Measurements from ENCODE around the gene NCLN.
A peak's percentile ranks its signal among the peaks of the same experiment; 100 is the strongest.
"Not testable (repeated sequence)": the region's sequence is repeated elsewhere in the genome, so short reads cannot be mapped to it uniquely, and the experiment has no call there.

NCLN gene

DNA sequence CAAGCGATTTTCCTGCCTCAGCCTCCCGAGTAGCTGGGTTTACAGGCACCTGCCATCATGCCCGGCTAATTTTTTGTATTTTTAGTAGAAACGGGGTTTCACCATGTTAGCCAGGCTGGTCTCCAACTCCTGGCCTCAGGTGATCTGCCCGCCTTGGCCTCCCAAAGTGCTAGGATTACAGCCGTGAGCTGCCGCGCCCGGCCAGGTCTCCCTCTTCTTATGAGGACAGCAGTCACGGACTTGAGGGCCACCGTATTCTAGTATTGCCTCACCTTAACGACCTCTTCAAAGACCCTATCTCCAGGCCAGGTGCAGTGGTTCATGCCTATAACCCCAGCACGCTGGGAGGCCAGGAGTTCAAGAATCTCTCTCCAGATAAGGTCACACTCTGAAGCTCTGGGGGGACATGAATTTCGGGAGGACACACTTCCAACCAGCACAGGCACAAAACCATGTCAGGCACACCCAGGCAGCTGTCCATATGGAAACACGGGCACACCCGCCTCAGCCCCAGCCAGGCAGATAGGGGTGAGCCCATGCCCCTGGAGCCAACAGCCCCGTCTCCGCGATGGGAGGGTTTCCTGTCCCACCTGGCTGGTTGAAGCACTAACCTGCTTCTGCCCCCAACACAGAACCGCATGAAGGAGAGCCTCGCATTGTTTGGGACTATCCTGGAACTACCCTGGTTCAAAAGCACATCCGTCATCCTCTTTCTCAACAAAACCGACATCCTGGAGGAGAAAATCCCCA is 28.5 kb upstream of the NCLN start:
- DNase-seq, result no peak

DNA sequence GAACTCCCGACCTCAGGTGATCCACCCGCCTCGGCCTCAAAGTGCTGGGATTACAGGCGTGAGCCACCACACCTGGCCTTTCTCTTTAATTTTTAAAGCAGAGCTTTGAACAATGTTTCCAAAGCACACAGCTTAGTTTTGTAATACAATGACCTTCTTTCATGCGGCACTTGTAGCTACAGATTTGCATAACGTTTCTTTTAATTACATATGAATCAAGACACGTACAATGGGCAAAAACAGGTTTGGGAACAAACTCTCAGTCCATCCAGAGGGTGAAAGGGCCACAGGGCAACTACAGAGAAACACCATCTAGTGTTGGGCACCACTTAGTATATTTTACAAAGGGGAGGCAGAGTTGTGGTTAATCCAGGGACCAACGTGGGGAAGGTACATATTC is 26.2 kb upstream of the NCLN start:
- DNase-seq, result no peak

DNA sequence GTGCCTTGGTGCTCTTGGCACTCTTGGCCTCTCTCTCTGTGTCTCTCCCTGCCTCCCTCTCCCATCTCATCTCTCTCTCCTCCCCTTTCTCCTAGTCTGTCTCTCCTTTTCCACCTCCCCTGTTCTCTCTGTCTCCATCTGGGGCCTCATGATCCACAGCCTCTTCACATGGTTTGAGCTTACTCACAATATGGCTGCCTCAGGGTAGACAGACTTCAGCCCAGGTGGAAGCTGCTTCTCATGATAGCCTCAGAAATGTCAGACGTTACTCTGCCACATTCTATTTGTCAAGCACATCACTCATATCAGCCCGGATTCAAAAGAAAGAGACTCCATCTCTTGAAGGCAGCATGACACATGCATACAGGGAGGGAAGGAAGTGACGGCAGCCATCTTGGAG is 25.5 kb upstream of the NCLN start:
- DNase-seq, result no peak

DNA sequence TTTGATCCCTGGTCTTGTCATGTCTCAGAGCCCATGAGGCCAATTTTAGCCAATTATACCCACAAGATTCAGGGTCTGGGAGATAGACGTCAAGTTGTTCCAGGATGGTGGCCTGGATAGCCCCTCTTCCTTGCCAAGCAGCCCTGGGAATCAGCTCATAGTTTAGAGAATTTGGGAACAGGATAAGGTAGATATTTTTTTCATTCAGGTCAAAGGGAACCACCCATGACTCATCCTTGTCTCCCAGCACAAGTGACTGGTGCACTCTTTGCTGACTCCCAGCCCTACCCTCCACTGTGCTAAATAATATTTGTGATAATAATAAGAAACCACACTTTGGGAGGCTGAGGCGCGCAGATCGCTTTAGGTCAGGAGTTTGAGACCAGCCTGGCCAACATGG is 24.3 kb upstream of the NCLN start:
- DNase-seq, result no peak

DNA sequence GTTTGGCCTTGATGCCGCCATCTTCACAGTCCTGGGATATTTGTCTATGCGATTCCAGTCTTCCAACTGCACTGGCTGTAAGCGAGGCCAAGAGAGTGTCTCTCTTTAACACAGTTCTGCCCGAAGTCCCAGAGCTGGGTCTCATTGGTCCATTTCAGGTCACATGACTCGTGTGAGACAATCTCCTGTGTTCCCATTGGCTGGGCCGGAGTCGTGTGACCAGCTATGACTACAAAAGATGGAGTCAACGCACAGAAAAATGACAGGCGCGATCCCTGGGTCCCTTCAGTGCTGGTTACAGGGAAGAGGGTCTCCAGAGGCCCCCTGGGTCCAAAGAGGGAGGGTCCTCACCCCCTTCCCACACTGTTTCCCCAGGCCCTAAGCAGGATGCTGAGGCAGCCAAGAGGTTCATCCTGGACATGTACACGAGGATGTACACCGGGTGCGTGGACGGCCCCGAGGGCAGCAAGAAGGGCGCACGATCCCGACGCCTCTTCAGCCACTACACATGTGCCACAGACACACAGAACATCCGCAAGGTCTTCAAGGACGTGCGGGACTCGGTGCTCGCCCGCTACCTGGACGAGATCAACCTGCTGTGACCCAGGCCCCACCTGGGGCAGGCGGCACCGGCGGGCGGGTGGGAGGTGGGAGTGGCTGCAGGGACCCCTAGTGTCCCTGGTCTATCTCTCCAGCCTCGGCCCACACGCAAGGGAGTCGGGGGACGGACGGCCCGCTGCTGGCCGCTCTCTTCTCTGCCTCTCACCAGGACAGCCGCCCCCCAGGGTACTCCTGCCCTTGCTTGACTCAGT is 23.1 kb upstream of the NCLN start:
- no peak for DNase-seq

DNA sequence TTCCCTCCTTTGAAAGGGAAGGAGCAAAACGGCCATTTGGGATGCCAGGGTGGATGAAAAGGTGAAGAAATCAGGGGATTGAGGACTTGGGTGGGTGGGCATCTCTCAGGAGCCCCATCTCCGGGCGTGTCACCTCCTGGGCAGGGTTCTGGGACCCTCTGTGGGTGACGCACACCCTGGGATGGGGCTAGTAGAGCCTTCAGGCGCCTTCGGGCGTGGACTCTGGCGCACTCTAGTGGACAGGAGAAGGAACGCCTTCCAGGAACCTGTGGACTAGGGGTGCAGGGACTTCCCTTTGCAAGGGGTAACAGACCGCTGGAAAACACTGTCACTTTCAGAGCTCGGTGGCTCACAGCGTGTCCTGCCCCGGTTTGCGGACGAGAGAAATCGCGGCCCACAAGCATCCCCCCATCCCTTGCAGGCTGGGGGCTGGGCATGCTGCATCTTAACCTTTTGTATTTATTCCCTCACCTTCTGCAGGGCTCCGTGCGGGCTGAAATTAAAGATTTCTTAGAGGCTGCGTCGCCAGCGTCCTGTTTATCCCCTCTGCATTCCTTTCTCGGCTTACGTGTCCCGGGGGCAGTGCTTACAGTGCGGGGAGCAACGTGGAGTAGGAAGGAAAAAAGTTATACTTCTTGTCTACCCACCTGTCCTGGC is 22.4 kb upstream of the NCLN start:
- DNase-seq, result peak; percentile 80

DNA sequence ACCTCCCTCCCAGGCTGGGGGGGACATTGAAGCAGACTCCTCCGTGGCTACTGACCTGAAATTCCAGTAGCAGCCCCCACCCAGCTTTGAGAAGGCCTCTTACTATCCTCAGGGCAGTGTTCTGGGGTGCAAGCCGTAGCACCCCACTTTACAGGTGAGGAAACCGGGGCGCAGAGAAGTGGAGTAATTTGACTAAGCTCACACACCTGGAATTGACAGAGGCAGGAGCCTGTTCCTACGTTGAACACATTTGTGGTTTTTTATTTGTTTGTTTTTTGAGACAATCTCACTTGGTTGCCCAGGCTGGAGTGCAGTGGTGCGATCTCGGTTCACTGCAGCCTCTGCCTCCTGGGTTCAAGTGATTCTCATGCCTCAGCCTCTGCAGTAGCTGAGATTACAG is 21.8 kb upstream of the NCLN start:
- no peak for DNase-seq

DNA sequence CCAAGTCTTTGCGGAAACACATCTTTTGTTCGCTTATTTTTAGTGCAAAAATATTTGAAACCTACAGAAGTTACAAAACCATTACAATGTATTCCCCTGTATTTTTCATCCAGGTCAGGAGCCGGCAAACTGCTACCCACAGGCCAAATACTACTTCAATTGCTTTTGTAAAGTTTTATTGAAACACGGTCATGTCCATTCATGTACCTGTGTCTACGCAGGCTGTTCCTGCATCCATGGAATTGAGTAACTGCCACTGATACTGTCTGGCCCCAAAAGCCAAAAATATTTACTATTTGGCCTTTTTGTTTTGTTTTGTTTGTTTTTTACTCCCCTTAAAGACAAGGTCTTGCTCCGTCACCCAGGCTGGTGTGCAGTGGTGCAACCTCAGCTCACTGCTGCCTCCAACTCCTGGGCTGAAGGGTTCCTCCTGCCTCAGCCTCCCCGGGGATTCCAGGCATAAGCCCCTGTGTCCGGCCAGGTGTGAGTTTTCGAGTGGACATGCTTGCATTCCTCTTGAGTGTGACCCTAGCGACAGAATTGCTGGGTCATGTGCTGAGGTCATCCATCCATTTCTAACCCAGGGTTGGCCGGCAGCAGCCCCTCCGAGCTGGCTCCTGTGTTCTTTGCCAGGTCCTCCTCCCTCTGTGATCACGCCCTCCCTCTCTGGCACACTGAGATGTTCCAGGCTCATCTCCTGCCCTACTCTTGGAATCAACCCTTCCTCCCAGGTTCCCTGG is 18.0 kb upstream of the NCLN start:
- DNase-seq, result no peak

DNA sequence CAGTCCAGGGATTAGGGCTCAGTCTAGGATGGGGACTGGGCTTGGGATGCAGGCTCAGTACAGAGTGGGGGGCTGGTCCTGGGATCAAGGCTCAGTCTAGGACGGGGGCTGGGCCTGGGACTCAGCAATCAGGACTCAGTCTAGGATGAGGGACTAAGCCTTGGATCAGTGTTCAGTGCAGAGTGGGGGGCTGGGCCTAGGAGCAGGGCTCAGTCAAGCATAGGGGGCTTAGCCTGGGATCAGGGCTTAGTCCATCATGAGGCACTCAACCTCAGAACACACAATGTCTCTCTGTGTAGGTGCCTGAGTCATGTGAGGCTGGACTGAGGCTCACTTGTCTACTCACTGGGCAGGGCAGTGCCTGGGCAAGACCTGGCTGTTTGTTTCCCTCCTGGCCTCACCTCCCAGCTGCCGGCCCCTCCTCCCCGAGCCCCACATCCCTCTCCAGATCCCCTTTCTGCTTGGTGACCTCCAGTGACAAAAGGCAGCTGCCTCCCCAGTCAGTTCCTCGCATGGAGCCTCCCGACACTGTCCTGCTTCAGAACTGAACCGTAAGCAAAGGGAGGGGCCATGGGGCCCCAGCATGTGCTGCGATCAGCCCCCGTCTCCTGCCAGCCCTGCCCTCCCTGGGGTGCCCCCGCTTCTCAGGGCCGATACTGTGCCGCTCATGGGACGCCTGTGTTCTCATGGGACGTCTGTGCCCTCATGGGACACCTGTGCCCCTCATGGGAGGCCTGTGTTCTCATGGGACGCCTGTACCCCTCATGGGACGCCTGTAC is 13.6 kb upstream of the NCLN start:
- DNase-seq, result no peak

DNA sequence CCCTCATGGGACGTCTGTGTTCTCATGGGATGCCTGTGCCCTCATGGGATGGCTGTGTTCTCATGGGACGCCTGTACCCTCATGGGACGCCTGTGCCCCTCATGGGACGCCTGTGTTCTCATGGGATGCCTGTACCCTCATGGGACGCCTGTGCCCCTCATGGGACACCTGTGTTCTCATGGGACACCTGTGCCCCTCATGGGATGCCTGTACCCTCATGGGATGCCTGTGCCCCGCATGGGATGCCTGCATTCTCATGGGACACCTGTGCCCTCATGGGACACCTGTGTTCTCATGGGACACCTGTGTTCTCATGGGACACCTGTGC is 13.1 kb upstream of the NCLN start:
- DNase-seq, result not testable (repeated sequence)

DNA sequence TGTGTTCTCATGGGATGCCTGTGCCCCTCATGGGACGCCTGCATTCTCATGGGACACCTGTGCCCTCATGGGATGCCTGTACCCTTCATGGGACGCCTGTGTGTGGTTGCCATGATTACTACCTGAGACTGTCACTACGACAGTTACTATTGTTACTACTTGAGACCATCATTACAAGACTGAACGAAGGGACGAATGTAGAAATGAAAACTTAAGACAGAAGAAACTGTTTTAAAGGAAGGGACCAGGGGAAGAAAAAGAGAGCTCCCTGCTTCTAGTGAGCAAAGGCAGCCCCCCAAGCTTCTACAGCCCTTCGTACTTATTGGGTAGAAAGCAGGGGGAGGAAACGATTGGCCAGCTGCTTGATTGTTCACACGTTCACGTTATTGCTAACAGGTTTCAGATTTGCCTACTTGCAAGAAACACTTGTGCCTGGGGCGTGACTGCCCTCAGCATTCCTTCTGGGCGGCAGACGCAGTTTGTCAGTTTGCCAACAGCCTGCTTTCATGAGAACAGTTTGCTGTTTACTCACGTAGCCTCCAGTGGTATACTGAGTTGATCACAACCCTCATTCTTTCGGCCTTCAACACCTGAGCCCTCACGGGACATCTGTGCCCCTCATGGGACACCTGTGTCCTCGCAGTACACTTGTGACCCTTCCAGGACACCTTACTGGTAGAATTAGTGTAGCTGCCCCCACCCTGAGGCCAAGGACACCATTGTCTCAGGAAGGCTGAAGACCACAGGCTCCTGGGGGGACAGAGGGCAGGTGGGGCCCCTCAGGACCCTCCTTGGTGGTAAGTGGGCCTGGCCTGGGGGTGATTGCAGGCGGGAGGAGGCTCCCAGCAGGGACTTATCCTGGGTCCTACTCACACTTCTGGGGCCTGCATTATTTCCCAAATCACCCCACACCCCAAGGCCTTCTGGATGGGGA is 9.7 kb upstream of the NCLN start:
- DNase-seq, result no peak

DNA sequence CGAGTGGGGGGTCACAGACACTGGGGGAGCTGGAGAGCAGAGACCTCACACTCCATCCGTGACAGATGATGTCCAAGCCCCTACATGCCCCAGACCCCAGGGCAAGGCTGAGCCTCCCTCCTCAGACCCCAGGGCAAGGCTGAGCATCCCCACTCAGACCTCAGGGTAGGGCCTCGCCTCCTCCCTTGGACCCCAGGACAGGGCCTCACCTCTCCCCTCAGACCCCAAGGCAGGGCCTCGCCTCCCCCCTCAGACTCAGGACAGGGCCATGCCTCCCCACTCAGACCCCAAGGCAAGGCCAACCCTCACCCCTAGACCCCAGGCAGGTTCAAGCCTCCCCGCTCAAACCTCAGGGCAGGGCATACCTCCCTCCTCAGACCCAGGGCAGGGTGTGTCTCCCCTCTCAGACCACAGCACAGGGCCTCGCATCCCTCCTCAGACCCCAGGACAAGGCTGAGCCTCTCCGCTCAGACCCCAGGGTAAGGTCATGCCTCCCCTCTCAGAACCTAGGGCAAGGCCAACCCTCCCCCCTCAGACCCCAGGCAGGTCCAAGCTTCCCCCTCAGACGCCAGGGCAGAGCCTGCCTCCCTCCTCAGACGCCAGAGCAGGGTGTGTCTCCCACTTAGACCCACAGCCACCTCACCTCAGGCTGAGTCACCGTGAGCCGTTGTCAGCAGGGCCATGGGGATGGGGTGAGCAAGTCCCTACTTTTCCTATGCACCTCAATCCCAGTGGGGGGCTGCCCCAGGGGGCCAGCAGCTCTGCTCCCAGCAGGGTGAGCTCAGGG is 8.8 kb upstream of the NCLN start:
- peak; percentile 78 for DNase-seq

DNA sequence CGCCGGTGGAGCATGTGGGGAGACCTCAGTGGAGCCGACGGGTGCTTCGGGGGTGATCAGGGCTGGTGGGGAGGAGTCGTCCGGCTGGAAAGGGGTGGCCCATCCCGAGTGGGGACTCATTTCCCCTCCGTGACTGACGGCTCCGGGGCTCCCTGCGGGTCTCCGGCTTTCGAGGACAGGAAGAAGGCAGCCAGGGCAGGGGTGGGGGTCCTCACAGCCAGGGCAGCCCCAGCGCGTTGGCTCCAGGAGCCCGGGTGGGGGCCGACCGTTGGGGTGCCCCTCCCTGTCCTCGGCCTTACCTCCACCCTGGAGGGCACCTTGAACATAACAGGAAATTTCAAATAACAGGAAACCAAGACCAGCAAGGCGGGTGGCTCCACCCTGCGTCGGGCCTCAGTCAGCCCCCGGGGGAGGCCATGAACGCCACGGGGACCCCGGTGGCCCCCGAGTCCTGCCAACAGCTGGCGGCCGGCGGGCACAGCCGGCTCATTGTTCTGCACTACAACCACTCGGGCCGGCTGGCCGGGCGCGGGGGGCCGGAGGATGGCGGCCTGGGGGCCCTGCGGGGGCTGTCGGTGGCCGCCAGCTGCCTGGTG is 7.3 kb upstream of the NCLN start, which contains the start of gene S1PR4:
TSS of gene S1PR4 (plus strand) at position 393 of the 596 bp plus-strand sequence. CDS start at position 417, 24 bp downstream.
- DNase-seq, result peak; percentile 64

DNA sequence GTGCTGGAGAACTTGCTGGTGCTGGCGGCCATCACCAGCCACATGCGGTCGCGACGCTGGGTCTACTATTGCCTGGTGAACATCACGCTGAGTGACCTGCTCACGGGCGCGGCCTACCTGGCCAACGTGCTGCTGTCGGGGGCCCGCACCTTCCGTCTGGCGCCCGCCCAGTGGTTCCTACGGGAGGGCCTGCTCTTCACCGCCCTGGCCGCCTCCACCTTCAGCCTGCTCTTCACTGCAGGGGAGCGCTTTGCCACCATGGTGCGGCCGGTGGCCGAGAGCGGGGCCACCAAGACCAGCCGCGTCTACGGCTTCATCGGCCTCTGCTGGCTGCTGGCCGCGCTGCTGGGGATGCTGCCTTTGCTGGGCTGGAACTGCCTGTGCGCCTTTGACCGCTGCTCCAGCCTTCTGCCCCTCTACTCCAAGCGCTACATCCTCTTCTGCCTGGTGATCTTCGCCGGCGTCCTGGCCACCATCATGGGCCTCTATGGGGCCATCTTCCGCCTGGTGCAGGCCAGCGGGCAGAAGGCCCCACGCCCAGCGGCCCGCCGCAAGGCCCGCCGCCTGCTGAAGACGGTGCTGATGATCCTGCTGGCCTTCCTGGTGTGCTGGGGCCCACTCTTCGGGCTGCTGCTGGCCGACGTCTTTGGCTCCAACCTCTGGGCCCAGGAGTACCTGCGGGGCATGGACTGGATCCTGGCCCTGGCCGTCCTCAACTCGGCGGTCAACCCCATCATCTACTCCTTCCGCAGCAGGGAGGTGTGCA is 6.6 kb upstream of the NCLN start:
- peak; percentile 37 for DNase-seq

DNA sequence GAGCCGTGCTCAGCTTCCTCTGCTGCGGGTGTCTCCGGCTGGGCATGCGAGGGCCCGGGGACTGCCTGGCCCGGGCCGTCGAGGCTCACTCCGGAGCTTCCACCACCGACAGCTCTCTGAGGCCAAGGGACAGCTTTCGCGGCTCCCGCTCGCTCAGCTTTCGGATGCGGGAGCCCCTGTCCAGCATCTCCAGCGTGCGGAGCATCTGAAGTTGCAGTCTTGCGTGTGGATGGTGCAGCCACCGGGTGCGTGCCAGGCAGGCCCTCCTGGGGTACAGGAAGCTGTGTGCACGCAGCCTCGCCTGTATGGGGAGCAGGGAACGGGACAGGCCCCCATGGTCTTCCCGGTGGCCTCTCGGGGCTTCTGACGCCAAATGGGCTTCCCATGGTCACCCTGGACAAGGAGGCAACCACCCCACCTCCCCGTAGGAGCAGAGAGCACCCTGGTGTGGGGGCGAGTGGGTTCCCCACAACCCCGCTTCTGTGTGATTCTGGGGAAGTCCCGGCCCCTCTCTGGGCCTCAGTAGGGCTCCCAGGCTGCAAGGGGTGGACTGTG is 5.9 kb upstream of the NCLN start:
- DNase-seq, result peak; percentile 53

DNA sequence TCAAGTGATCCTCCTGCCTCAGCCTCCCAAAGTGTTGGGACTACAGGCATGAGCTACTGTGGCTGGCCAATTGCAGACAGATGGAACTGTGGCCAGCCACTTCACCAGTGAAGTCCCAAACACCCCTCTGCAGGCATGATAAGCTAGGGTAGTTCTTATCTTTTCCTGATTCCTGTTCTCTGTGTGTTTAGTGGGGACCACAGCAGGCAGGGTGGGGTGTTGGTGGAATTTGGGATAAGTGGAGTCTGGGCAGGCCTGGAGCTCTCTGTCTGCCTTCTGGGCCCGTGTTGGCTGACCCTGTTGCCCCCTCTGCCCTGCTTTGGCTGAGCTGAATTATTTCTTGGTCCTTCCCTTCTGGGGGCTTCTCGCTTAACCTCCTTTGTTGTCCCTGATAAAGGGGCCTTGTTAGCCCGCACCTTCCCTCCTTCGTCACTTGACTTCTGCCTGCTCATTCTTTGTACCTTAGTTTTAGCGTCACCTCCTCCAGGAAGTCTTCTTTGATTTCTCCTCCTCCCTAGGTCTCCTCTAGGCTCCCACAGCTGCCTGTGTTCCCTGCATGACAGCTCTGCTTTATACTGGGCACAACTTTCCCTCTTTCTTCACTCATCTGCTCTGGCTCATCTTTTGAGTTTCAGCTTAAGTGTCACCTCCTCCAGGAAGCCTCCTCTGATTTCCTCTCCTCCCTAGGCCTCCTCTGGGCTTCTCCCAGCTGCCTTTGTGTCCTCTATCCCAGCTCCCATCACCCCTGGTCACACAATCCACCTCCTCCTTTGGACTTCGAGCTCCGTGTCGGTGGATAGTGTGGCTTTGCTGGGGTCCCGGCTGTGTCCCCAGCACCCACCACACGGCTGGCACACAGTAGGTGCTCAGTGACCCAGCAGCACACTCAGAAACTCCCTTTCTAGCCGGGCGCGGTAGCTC is 1.7 kb upstream of the NCLN start:
- DNase-seq, result no peak

DNA sequence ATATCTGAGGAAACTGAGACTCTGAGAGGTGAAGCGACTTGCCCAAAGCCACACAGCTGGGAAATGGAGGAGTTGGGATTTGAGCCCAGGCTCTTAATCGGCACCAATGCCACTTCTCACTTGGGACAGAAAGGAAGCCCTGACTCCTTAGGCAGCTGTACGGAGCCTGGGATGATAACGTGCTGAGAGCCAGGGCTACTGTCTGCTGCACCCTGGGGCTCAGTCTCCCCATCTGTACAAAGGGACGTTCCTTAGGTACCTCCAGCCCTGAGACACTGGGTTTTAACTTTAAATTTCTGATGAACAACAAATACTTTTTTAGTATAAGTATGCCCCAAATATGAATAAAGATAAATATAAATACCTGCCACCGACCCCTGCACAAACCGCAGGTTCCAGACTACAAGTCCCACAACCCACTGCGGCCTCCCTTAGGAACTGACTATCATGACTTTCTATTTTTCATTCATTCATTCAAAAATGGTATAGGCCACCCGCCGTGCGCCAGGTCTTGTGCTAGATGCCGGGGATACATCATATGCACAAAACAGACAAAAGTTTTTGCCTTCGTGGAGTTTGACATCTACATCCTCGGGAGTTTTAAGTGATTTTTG is 776 bp upstream of the NCLN start:
- DNase-seq, result peak; percentile 73
